Stimulated activated naive CD8-positive, alpha-beta T cell treated with anti-CD3 and anti-CD28 coated beads, Interleukin-15, Interleukin-2, amounts not matched to agents 100 ng/mL and 50 ng/mL, for 24 hours (primary cell): ENCODE results near the gene SRSF7.
"Not testable (repeated sequence)": the region's sequence is repeated elsewhere in the genome, so short reads cannot be mapped to it uniquely, and the experiment has no call there.

Source experiments
- H3K27ac Mint-ChIP-seq: one replicate; pipeline ENCODE4 v1.8.0; 2021; ENCODE audit warnings: mild to moderate bottlenecking, mixed read lengths
- H3K27me3 Mint-ChIP-seq: one replicate; pipeline ENCODE4 v1.8.0; 2021; ENCODE audit warnings: mixed read lengths
- H3K36me3 Mint-ChIP-seq: one replicate; pipeline ENCODE4 v1.8.0; 2021; ENCODE audit warnings: low read depth, mixed read lengths
- H3K4me1 Mint-ChIP-seq: one replicate; pipeline ENCODE4 v1.8.0; 2021; ENCODE audit warnings: low read depth, mixed read lengths
- H3K4me3 Mint-ChIP-seq: one replicate; pipeline ENCODE4 v1.8.0; 2021; ENCODE audit warnings: mild to moderate bottlenecking, mixed read lengths
- H3K9me3 Mint-ChIP-seq: one replicate; pipeline ENCODE4 v1.8.0; 2021; ENCODE audit warnings: mixed read lengths

Gene SRSF7

DNA sequence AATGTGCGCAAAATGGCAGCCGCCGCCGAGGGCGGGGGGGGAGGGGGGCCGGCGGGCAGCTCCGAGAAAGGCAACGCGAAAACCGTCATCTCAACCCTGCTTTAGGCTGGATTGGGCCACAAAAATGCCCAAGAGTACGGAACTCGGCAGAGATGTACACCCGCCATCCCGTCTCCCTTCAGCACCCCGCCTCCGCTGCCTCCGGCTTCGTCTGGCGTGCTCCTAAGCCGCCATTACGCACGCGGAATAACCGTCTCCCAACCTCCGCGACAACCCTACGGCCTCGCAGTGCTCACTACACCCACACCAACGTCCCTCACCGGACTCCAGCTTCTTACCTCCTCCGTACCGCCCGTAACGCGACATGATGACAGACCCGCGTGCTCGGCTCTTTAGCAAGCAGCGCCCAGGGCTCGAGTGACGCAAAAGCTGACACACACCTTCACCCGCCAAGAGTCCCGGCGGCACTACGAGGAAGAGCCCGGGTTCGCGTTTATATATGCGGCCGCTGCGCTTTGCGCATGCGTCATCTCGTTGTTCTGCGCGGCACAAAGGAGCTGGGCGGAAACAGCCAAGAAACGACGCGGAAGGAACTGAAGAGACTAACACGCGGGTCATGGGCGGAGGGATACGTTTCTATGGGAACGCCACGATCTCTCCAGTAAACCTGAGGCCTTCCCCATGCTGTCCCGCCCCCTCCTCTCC lies at the start of gene SRSF7:
SRSF7 (minus strand) TSS at position 471 of the 705 bp plus-strand sequence; CDS start at position 366, 105 bp downstream.
- Mint-ChIP-seq H3K36me3 (peaks cover 53% of the 10 kb centered on the region), H3K4me3 (peak within 1 kb of the TSS; percentile 99), H3K27ac (peak within 1 kb of the TSS; percentile 100), H3K9me3 (no peaks in the 10 kb centered on the region), H3K4me1 (peaks cover 59% of the 10 kb centered on the region), H3K27me3 (peaks cover 3% of the 10 kb centered on the region)

DNA sequence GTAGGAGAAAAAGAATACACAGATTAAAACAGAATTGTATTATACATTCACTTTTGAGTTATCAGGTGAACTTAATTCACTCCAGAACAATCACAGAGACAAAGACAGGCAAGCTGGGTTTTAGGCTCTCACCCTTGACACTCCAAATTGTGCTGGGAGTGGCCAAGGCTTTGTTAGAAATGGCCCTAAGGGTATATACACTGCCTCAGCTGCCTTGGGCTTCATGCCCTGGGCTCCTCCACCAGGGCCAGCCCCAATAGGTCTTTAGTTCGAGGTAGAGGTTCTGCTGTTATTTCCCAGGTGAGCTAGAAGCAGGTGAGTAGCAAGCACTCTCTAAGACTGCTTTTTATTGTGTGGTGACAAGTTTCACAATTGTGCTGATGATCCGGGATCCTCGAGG lies 46.8 kb upstream of the SRSF7 start:
- H3K27ac Mint-ChIP-seq: no peak overlapping the region
- peaks cover 24% of the 10 kb centered on the region for H3K36me3 Mint-ChIP-seq
- no peaks in the 10 kb centered on the region for H3K27me3 Mint-ChIP-seq
- no peak overlapping the region for H3K4me3 Mint-ChIP-seq
- H3K9me3 Mint-ChIP-seq: no peaks in the 10 kb centered on the region
- H3K4me1 Mint-ChIP-seq: no peaks in the 10 kb centered on the region

DNA sequence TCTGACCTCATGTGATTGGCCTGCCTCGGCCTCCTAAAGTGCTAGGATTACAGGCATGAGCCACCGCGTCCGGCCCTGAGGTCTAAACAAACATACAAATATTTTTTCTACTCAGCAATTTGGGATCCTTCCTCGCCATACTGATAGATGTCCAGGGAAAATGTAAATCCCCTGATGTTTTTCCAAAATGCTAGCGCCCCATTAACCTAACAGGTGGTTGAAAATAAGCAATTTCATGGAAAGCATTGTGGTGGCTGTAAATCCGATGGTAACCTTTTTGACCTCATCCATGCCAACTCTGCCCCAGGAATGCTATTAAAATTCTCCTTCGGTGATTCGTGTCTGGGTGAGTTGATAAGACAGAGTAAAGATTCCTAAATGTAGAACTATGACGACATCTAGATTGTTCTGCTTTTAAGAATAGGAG lies 46.1 kb upstream of the SRSF7 start:
- no peak overlapping the region for H3K4me3 Mint-ChIP-seq
- H3K36me3 Mint-ChIP-seq: peaks cover 20% of the 10 kb centered on the region
- no peaks in the 10 kb centered on the region for H3K4me1 Mint-ChIP-seq
- no peaks in the 10 kb centered on the region for H3K27me3 Mint-ChIP-seq
- no peak overlapping the region for H3K27ac Mint-ChIP-seq
- no peaks in the 10 kb centered on the region for H3K9me3 Mint-ChIP-seq

GRCh38 chr2:38795016-38795415 lies 43.9 kb upstream of the SRSF7 start:
- H3K36me3 Mint-ChIP-seq, H3K27me3 Mint-ChIP-seq, H3K9me3 Mint-ChIP-seq, H3K27ac Mint-ChIP-seq, H3K4me1 Mint-ChIP-seq, H3K4me3 Mint-ChIP-seq: not testable (repeated sequence)

DNA sequence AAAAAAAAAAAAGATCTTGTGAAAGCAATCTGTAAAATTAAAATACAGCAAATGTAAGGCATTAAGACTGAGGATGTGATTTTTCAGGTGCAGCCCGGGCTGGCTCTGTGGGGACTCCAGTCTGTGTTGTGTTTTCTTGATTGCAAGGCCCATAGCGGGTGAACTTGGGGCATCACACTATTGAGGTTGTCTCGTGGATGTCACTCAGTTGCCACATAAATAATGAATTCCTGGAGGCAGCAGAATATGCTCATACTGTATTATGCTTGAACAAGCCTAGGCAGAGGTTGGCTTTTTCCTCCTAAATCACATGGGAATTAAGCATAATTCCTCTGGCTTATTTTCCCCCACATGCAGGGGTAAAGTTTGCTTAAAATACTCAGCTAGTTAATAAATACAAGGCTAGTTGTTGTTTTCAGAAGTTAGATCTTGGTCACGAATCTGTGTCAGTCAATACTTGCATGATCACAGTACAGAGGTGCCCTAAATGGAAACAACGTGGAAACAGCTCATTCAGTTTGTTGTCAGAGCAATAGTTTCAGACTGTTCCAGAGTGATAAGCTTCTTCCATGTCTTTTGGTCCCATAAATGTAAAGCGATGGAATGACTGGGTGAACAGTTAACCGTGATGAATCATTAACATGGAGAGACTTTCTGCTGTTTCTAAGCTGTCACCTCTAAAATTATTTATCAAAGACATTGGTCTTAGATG lies 43.2 kb upstream of the SRSF7 start:
- no peaks in the 10 kb centered on the region for H3K4me1 Mint-ChIP-seq
- H3K36me3 Mint-ChIP-seq: peaks cover 9% of the 10 kb centered on the region
- H3K4me3 Mint-ChIP-seq: no peak overlapping the region
- no peaks in the 10 kb centered on the region for H3K9me3 Mint-ChIP-seq
- H3K27me3 Mint-ChIP-seq: no peaks in the 10 kb centered on the region
- H3K27ac Mint-ChIP-seq: no peak overlapping the region

DNA sequence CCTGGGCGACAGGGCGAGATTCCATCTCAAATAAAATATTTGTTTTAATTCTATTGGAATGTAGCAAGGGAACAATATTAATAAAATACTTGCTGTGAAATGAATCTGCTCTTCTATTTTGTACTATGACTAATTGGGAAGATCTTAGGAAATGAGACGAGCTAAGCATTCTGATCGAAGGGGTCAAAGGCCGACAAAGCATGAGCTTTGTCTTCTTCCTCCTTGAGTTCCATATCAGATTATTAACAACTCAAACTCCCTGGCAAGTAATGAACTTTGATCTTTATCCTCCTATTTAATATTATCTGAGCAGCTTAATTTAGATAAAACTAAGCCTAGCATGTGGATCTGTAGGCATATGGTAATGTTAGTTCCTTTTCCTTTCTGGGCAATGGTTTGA lies 42.4 kb upstream of the SRSF7 start:
- no peak overlapping the region for H3K4me3 Mint-ChIP-seq
- H3K4me1 Mint-ChIP-seq: no peaks in the 10 kb centered on the region
- H3K9me3 Mint-ChIP-seq: no peaks in the 10 kb centered on the region
- no peaks in the 10 kb centered on the region for H3K27me3 Mint-ChIP-seq
- H3K27ac Mint-ChIP-seq: no peak overlapping the region
- peaks cover 9% of the 10 kb centered on the region for H3K36me3 Mint-ChIP-seq

DNA sequence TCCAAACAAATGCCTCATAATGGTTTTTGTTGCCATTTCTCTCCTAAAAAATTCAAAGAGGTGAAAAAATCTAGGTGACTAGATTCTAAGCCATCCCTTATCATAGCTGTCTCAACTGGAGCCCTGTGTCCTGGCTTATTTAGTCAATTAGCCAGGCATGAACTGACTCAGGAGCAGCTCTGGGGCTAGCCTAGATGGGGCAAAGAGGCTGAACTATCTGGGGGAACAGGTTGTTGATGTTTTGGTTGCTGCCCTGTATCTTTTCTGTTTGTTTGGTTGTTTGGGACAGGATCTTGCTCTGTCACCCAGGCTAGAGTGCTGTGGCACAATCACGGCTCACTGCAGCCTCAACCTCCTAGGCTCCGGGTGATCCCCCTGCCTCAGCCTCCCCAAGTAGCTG lies 41.6 kb upstream of the SRSF7 start:
- Mint-ChIP-seq H3K4me1 (no peaks in the 10 kb centered on the region), H3K4me3 (no peak overlapping the region), H3K36me3 (peaks cover 6% of the 10 kb centered on the region), H3K27me3 (no peaks in the 10 kb centered on the region), H3K9me3 (no peaks in the 10 kb centered on the region), H3K27ac (no peak overlapping the region)

- not testable (repeated sequence) for H3K36me3 Mint-ChIP-seq, H3K27ac Mint-ChIP-seq, H3K27me3 Mint-ChIP-seq, H3K4me3 Mint-ChIP-seq, H3K9me3 Mint-ChIP-seq, H3K4me1 Mint-ChIP-seq
These were observed 41.2 kb upstream of the SRSF7 start for GRCh38 chr2:38792321-38792720.

GRCh38 chr2:38791744-38792143 lies 40.6 kb upstream of the SRSF7 start:
- Mint-ChIP-seq H3K27ac (no peak overlapping the region), H3K36me3 (no peaks in the 10 kb centered on the region), H3K9me3 (no peaks in the 10 kb centered on the region), H3K4me3 (no peak overlapping the region), H3K4me1 (no peaks in the 10 kb centered on the region), H3K27me3 (no peaks in the 10 kb centered on the region)

DNA sequence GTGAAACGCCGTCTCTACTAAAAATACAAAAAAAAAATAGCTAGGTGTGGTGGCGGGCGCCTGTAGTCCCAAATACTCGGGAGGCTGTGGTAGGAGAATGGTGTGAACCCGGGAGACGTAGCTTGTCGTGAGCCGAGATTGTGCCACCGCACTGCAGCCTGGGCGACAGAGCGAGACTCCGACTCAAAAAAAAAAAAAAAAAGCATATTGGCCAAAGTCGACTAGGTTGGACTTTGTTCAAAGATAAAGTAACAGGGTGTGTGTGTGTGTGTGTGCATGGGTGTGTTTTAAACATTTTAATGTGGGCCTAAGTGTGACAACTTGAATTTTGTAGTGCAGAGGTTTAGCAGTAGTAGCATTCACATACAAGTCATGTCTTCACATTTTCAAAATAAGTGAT lies 38.5 kb upstream of the SRSF7 start:
- Mint-ChIP-seq H3K27ac (no peak overlapping the region), H3K4me3 (no peak overlapping the region), H3K4me1 (no peaks in the 10 kb centered on the region), H3K36me3 (peaks cover 3% of the 10 kb centered on the region), H3K9me3 (no peaks in the 10 kb centered on the region), H3K27me3 (no peaks in the 10 kb centered on the region)

- Mint-ChIP-seq H3K9me3 (no peaks in the 10 kb centered on the region), H3K27me3 (no peaks in the 10 kb centered on the region), H3K4me3 (no peak overlapping the region), H3K4me1 (no peaks in the 10 kb centered on the region), H3K36me3 (peaks cover 5% of the 10 kb centered on the region), H3K27ac (no peak overlapping the region)
These were observed 37.1 kb upstream of the SRSF7 start for GRCh38 chr2:38788306-38788705.

GRCh38 chr2:38783586-38783985 lies 32.4 kb upstream of the SRSF7 start:
- H3K27me3 Mint-ChIP-seq: no peaks in the 10 kb centered on the region
- H3K9me3 Mint-ChIP-seq: no peaks in the 10 kb centered on the region
- H3K27ac Mint-ChIP-seq: no peak overlapping the region
- H3K36me3 Mint-ChIP-seq: peaks cover 24% of the 10 kb centered on the region
- H3K4me3 Mint-ChIP-seq: no peak overlapping the region
- H3K4me1 Mint-ChIP-seq: peaks cover 12% of the 10 kb centered on the region

DNA sequence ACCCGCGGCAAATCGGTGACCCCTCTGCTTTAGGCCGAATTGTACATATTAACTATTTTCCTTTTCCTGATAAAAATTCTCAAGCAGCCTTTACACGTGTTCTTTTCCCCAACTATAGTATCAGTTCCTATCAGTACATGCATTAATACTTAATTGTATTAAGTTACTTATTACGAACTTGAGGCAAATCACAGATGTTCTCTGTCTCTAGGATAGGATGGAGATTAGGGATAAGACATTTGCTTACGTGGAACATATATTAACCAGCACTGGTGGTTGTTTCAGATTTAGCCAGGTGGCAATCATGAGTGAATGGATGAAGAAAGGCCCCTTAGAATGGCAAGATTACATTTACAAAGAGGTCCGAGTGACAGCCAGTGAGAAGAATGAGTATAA lies 27.5 kb upstream of the SRSF7 start:
- peak overlapping the region; percentile 93 for H3K4me3 Mint-ChIP-seq
- H3K4me1 Mint-ChIP-seq: peaks cover 20% of the 10 kb centered on the region
- H3K36me3 Mint-ChIP-seq: peaks cover 26% of the 10 kb centered on the region
- peaks cover 15% of the 10 kb centered on the region for H3K27me3 Mint-ChIP-seq
- H3K9me3 Mint-ChIP-seq: no peaks in the 10 kb centered on the region
- H3K27ac Mint-ChIP-seq: peak overlapping the region; percentile 93

- H3K4me1 Mint-ChIP-seq: peaks cover 16% of the 10 kb centered on the region
- peak overlapping the region; percentile 42 for H3K4me3 Mint-ChIP-seq
- peaks cover 19% of the 10 kb centered on the region for H3K36me3 Mint-ChIP-seq
- H3K27me3 Mint-ChIP-seq: peaks cover 15% of the 10 kb centered on the region
- H3K27ac Mint-ChIP-seq: no peak overlapping the region
- H3K9me3 Mint-ChIP-seq: no peaks in the 10 kb centered on the region
These were observed 25.4 kb upstream of the SRSF7 start for GRCh38 chr2:38776531-38776930.

- H3K9me3 Mint-ChIP-seq: no peaks in the 10 kb centered on the region
- H3K27me3 Mint-ChIP-seq: peaks cover 15% of the 10 kb centered on the region
- no peak overlapping the region for H3K4me3 Mint-ChIP-seq
- H3K27ac Mint-ChIP-seq: no peak overlapping the region
- peaks cover 16% of the 10 kb centered on the region for H3K4me1 Mint-ChIP-seq
- H3K36me3 Mint-ChIP-seq: peaks cover 12% of the 10 kb centered on the region
These were observed 24.7 kb upstream of the SRSF7 start for GRCh38 chr2:38775921-38776225.
